GM19397 (cell line): ENCODE results near the gene SLF2.

Source experiments
- ATAC-seq: cut with Tn5 transposase; IDR thresholded peaks from one replicate; pipeline ENCODE4 v1.9.1; 2021; ENCODE audit warnings: mild to moderate bottlenecking, moderate library complexity; ENCODE audit not compliant: unreplicated experiment

SLF2 gene

GRCh38 chr10:100912605-100913469 lies at the start of gene SLF2:
Gene SLF2, plus strand, starts transcription at chr10:100912963. Its CDS starts 148 bp downstream, at chr10:100913111.
- ATAC-seq = peak; percentile 96

- ATAC-seq = no peak
Observed at GRCh38 chr10:100863433-100863832, 49.3 kb upstream of the SLF2 start.

GRCh38 chr10:100864036-100864885 lies 48.5 kb upstream of the SLF2 start:
- no peak for ATAC-seq

- no peak for ATAC-seq
Observed at GRCh38 chr10:100864978-100865377, 47.8 kb upstream of the SLF2 start.

GRCh38 chr10:100866010-100866409 lies 46.8 kb upstream of the SLF2 start:
- no peak for ATAC-seq

- ATAC-seq = no peak
Observed at GRCh38 chr10:100866575-100867098, 46.1 kb upstream of the SLF2 start.

GRCh38 chr10:100867261-100867963 lies 45.4 kb upstream of the SLF2 start:
- no peak for ATAC-seq

- no peak for ATAC-seq
Observed at GRCh38 chr10:100868382-100868781, 44.4 kb upstream of the SLF2 start.

- ATAC-seq = no peak
Observed at GRCh38 chr10:100869399-100869798, 43.4 kb upstream of the SLF2 start.

- no peak for ATAC-seq
Observed at GRCh38 chr10:100872034-100872791, 40.5 kb upstream of the SLF2 start.

- no peak for ATAC-seq
Observed at GRCh38 chr10:100873146-100873826, 39.5 kb upstream of the SLF2 start.

- ATAC-seq = no peak
Observed at GRCh38 chr10:100873827-100874326, 38.9 kb upstream of the SLF2 start.

- ATAC-seq = no peak
Observed at GRCh38 chr10:100874702-100875483, 37.9 kb upstream of the SLF2 start.

GRCh38 chr10:100875484-100876166 lies 37.1 kb upstream of the SLF2 start:
- ATAC-seq = no peak

GRCh38 chr10:100876585-100877460 lies 35.9 kb upstream of the SLF2 start:
- ATAC-seq = no peak

- no peak for ATAC-seq
Observed at GRCh38 chr10:100877461-100877850, 35.3 kb upstream of the SLF2 start.

GRCh38 chr10:100878291-100878910 lies 34.4 kb upstream of the SLF2 start:
- no peak for ATAC-seq
